ENCODE data around the gene CDKN2AIPNL.

GRCh38 chr5:134398609-134399155 is 13.0 kb downstream of the CDKN2AIPNL start:
- no peak for TF ChIP-seq POLR2A (IDR thresholded peaks at IDR 0.05; ENCODE audit: insufficient read depth in 1 of 2, low read depth in 2 of 2, low read length in 2 of 2)
- no peak for TF ChIP-seq JUN (CRISPR knock-in tag; IDR thresholded peaks at IDR 0.05)
- TF ChIP-seq SMC3 (IDR thresholded peaks at IDR 0.05; ENCODE audit: low read length), result no peak
- no peak for TF ChIP-seq ZNF788 (CRISPR knock-in tag; IDR thresholded peaks at IDR 0.05; ENCODE audit: borderline replicate concordance)
- TF ChIP-seq GTF2F1 (IDR thresholded peaks at IDR 0.05; ENCODE audit: low read length), result no peak
- no peak for TF ChIP-seq ZNF17 (CRISPR knock-in tag; IDR thresholded peaks at IDR 0.05)
- no peak for TF ChIP-seq ZHX1 (CRISPR knock-in tag; IDR thresholded peaks at IDR 0.05; ENCODE audit: low read depth)
- TF ChIP-seq HNF4G (IDR thresholded peaks at IDR 0.05; ENCODE audit: borderline replicate concordance, low read depth, low read length), result no peak
- TF ChIP-seq HNF4G (CRISPR knock-in tag; IDR thresholded peaks at IDR 0.05; ENCODE audit: borderline replicate concordance, low read depth), result no peak
- TF ChIP-seq, protein P1, sequence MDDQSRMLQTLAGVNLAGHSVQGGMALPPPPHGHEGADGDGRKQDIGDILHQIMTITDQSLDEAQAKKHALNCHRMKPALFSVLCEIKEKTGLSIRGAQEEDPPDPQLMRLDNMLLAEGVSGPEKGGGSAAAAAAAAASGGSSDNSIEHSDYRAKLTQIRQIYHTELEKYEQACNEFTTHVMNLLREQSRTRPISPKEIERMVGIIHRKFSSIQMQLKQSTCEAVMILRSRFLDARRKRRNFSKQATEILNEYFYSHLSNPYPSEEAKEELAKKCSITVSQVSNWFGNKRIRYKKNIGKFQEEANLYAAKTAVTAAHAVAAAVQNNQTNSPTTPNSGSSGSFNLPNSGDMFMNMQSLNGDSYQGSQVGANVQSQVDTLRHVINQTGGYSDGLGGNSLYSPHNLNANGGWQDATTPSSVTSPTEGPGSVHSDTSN (CRISPR knock-in tag; IDR thresholded peaks at IDR 0.05; ENCODE audit: borderline replicate concordance), result no peak
- TF ChIP-seq, protein P2, sequence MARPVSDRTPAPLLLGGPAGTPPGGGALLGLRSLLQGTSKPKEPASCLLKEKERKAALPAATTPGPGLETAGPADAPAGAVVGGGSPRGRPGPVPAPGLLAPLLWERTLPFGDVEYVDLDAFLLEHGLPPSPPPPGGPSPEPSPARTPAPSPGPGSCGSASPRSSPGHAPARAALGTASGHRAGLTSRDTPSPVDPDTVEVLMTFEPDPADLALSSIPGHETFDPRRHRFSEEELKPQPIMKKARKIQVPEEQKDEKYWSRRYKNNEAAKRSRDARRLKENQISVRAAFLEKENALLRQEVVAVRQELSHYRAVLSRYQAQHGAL (CRISPR knock-in tag; IDR thresholded peaks at IDR 0.05; ENCODE audit: not compliant biosample characterization), result no peak
- TF ChIP-seq MYPOP (CRISPR knock-in tag; IDR thresholded peaks at IDR 0.05), result no peak
- no peak for TF ChIP-seq CBX5 (CRISPR knock-in tag; IDR thresholded peaks at IDR 0.05; ENCODE audit: borderline replicate concordance)
- TF ChIP-seq, protein P3, sequence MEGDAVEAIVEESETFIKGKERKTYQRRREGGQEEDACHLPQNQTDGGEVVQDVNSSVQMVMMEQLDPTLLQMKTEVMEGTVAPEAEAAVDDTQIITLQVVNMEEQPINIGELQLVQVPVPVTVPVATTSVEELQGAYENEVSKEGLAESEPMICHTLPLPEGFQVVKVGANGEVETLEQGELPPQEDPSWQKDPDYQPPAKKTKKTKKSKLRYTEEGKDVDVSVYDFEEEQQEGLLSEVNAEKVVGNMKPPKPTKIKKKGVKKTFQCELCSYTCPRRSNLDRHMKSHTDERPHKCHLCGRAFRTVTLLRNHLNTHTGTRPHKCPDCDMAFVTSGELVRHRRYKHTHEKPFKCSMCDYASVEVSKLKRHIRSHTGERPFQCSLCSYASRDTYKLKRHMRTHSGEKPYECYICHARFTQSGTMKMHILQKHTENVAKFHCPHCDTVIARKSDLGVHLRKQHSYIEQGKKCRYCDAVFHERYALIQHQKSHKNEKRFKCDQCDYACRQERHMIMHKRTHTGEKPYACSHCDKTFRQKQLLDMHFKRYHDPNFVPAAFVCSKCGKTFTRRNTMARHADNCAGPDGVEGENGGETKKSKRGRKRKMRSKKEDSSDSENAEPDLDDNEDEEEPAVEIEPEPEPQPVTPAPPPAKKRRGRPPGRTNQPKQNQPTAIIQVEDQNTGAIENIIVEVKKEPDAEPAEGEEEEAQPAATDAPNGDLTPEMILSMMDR (CRISPR knock-in tag; IDR thresholded peaks at IDR 0.05), result no peak

Measured in HepG2 (cell line).